ENCODE results near the gene TERT. TPM values are rescaled to one million over a fixed set of nuclear protein-coding genes. Genes with fewer than 3 reads are reported as not detected.
"Not testable (repeated sequence)": the region's sequence is repeated elsewhere in the genome, so short reads cannot be mapped to it uniquely, and the experiment has no call there.

Gene TERT
- total RNA-seq, result not detected

- no peak within 1 kb of the TSS for H3K27ac ChIP-seq
- peak; percentile 57 to 60 for DNase-seq (ENCODE audit: low spot score in 2 of 2)
- H3K27me3 ChIP-seq, result peaks cover 60% of the 10 kb centered on the region
- peak within 1 kb of the TSS; percentile 23 for H3K4me3 ChIP-seq
- H3K9me3 ChIP-seq, result no peaks in the 10 kb centered on the region
- peaks cover 17% of the 10 kb centered on the region for H3K4me1 ChIP-seq
- 5% methylated on average over 22 of the region's 102 CpGs for WGBS
- TF ChIP-seq POLR2A (IDR thresholded peaks at IDR 0.05) (no peak), EP300 (IDR thresholded peaks at IDR 0.05) (no peak), POLR2AphosphoS5 (IDR thresholded peaks at IDR 0.05) (no peak)
- TF ChIP-seq, protein P1, sequence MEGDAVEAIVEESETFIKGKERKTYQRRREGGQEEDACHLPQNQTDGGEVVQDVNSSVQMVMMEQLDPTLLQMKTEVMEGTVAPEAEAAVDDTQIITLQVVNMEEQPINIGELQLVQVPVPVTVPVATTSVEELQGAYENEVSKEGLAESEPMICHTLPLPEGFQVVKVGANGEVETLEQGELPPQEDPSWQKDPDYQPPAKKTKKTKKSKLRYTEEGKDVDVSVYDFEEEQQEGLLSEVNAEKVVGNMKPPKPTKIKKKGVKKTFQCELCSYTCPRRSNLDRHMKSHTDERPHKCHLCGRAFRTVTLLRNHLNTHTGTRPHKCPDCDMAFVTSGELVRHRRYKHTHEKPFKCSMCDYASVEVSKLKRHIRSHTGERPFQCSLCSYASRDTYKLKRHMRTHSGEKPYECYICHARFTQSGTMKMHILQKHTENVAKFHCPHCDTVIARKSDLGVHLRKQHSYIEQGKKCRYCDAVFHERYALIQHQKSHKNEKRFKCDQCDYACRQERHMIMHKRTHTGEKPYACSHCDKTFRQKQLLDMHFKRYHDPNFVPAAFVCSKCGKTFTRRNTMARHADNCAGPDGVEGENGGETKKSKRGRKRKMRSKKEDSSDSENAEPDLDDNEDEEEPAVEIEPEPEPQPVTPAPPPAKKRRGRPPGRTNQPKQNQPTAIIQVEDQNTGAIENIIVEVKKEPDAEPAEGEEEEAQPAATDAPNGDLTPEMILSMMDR (IDR thresholded peaks at IDR 0.05), result no peak
- H3K36me3 ChIP-seq, result no peaks in the 10 kb centered on the region
These were observed at the start of gene TERT for GRCh38 chr5:1294835-1295649. Gene TERT, minus strand, starts transcription at chr5:1295068. Its CDS starts 79 bp downstream, at chr5:1294989.

DNA sequence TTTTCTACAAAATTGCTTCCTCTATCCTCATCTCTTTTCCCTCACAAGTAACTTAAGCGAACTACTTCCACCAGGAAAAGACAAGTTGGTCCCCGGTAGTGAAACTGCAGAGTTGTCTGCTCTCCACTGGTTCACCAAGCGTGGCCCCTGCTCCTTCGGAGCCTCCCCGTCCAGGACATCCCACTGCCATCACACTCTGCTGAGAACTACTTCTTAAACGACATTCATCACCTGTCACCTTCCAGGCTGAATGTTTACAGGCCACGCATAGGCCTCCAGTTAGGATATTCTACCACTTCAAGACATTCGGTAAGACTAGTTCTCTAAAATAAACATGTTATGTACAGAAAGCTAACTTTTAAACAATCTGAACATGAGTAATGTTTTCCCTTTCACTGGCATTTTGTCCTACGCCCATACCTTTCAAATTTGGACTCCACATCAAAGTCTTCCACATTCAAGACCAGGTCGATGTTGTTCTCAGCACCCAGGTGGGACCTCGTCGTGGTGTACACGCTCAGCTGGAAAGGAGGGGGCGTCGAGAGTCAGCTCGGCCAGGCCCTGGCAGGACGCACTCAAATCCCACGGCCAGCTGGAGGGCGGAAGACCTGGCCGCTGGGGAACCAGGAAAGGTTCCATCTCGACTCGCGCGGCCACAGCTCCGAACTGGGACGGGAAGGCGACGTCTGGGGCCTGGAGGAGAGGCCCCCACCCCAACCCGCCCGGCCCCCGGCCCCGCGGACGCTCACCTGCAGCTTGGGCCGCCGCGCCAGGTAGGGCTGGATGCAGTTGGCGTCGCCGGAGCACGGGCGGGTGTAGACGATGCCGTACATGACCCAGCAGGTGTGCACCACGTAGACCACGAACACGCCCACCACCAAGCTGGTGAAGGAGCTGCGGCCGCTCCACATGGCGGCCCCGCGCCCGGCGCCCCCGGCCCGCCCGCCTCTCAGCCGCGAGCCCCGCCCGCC lies 49.3 kb upstream of the TERT start:
- Histone ChIP-seq H3K36me3 (peaks cover 34% of the 10 kb centered on the region), H3K27ac (peak overlapping the region; percentile 89), H3K9me3 (no peaks in the 10 kb centered on the region), H3K27me3 (no peaks in the 10 kb centered on the region), H3K4me3 (peak overlapping the region; percentile 95), H3K4me1 (peaks cover 23% of the 10 kb centered on the region)
- TF ChIP-seq, protein P1 (IDR thresholded peaks at IDR 0.05), result no peak
- TF ChIP-seq EP300 (IDR thresholded peaks at IDR 0.05), result no peak
- no peak for TF ChIP-seq POLR2AphosphoS5 (IDR thresholded peaks at IDR 0.05)
- TF ChIP-seq POLR2A (IDR thresholded peaks at IDR 0.05), result no peak
- 22% methylated on average over 16 of the region's 61 CpGs for WGBS
- DNase-seq (ENCODE audit: low spot score in 2 of 2), result peak in 1 of 2 donors; percentile 67

DNA sequence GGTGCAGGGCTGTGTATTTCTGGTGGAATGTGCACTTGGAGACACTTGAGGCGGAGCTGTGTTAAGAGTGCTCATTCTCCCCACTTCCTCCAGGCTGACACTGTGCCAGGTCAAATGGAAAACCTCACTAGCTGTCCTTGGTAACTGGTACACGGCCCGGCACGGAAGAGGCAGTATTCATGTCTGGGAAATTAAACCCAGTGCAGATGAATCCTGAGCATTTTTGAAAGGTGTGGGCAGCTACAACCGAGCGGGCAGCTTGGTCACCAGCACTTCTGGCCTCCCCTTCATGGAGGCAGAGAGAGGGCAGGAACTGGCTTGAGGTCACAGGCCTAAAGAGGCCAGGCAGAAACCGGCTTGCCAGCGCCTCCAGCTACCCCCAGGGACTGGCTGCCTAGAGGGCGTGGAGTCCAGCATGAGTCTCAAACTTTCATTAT lies 48.5 kb upstream of the TERT start:
- peaks cover 23% of the 10 kb centered on the region for H3K4me1 ChIP-seq
- H3K36me3 ChIP-seq, result peaks cover 42% of the 10 kb centered on the region
- H3K9me3 ChIP-seq, result no peaks in the 10 kb centered on the region
- peak in 1 of 2 donors; percentile 50 for DNase-seq (ENCODE audit: low spot score in 2 of 2)
- H3K27ac ChIP-seq, result no peak overlapping the region
- TF ChIP-seq EP300 (IDR thresholded peaks at IDR 0.05), result no peak
- TF ChIP-seq, protein P1 (IDR thresholded peaks at IDR 0.05), result no peak
- TF ChIP-seq POLR2AphosphoS5 (IDR thresholded peaks at IDR 0.05), result no peak
- TF ChIP-seq POLR2A (IDR thresholded peaks at IDR 0.05), result no peak
- peak overlapping the region; percentile 95 for H3K4me3 ChIP-seq
- no peaks in the 10 kb centered on the region for H3K27me3 ChIP-seq
- 69% methylated on average over 9 of the region's 9 CpGs for WGBS

GRCh38 chr5:1342711-1343110 lies 47.8 kb upstream of the TERT start:
- 94% methylated on average over 13 of the region's 14 CpGs for WGBS
- peaks cover 49% of the 10 kb centered on the region for H3K36me3 ChIP-seq
- DNase-seq (ENCODE audit: low spot score in 2 of 2), result peak in 1 of 2 donors; percentile 55

GRCh38 chr5:1342268-1342667 lies 47.4 kb upstream of the TERT start:
- TF ChIP-seq, protein P1 (IDR thresholded peaks at IDR 0.05), result no peak
- TF ChIP-seq EP300 (IDR thresholded peaks at IDR 0.05) (no peak), POLR2A (IDR thresholded peaks at IDR 0.05) (no peak), POLR2AphosphoS5 (IDR thresholded peaks at IDR 0.05) (no peak)
- Histone ChIP-seq H3K27ac (no peak overlapping the region), H3K4me1 (peaks cover 23% of the 10 kb centered on the region), H3K4me3 (no peak overlapping the region), H3K36me3 (peaks cover 53% of the 10 kb centered on the region), H3K27me3 (no peaks in the 10 kb centered on the region), H3K9me3 (no peaks in the 10 kb centered on the region)
- no peak for DNase-seq (ENCODE audit: low spot score in 2 of 2)
- 94% methylated on average over 12 of the region's 12 CpGs for WGBS

More at GRCh38 chr5:1342711-1343110, 47.8 kb upstream of the TERT start:
- not testable (repeated sequence) for H3K9me3 ChIP-seq, H3K27ac ChIP-seq, H3K27me3 ChIP-seq, H3K4me3 ChIP-seq
- peaks cover 23% of the 10 kb centered on the region for H3K4me1 ChIP-seq
